ENCODE measurements around the gene INSRR. TPM values are rescaled to one million over a fixed set of nuclear protein-coding genes. Genes with fewer than 3 reads are reported as not detected.
A peak's percentile ranks its signal among the peaks of the same experiment; 100 is the strongest.

Gene INSRR
- polyA plus RNA-seq, 2 of the 4 experiments (the other 2 are of a cell fraction) = not detected

GRCh38 chr1:156860628-156861423, 1.9 kb upstream of the INSRR start, which contains the start of gene NTRK1:
Gene NTRK1, plus strand, starts transcription at chr1:156860865. Its CDS starts 70 bp downstream, at chr1:156860935.
- ChIA-PET CTCF (interaction anchor here (0.6 to 20.9 kb wide), 50 partner anchors 8 to 480 kb away, joined by 3 to 480 read pairs (median 8); partner anchors contain the start of genes HAPLN2, ISG20L2, LRRC71 and METTL25B), POLR2A (interaction anchor here (1.0 to 1.4 kb wide), 5 partner anchors 29 to 120 kb away, joined by 3 to 4 read pairs (median 4); partner anchors contain the start of genes MRPL24 and PRCC)
- ATAC-seq = peak; percentile 51 to 75
- H3K4me2 ChIP-seq = peak within 1 kb of the TSS; percentile 94
- H3K4me1 ChIP-seq = peaks cover 8% of the 10 kb centered on the region; the same call in 1 of the 3 replicates
- no peaks in the 10 kb centered on the region for H3K9me3 ChIP-seq
- WGBS (ENCODE audit: missing lambda C conversion rate) = 71% methylated on average over 18 of the region's 69 CpGs
- TF ChIP-seq HDAC2 (IDR thresholded peaks at IDR 0.05) (no peak), MAX (IDR thresholded peaks at IDR 0.05) (peak; percentile 63; the same call in 1 of the 2 replicates), CEBPB (IDR thresholded peaks at IDR 0.05) (no peak)
- peak within 1 kb of the TSS in 1 of 2 experiments; percentile 59; a peak in 3 of 6 replicates for H3K27ac ChIP-seq
- peak; percentile 21 to 58 for DNase-seq (ENCODE audit: low read depth in 1 of 2, low spot score in 1 of 2)
- H3K4me3 ChIP-seq = peak within 1 kb of the TSS; percentile 46
- no peak for FAIRE-seq

GRCh38 chr1:156860113-156860627, 1.3 kb upstream of the INSRR start:
- ATAC-seq = peak; percentile 73 to 87

More at GRCh38 chr1:156860113-156860627, 1.3 kb upstream of the INSRR start:
- 0 out of 2 replicates have a peak, but pooled peaks have one; percentile 34 for TF ChIP-seq E2F6 (IDR thresholded peaks at IDR 0.05; ENCODE audit: borderline replicate concordance, low read depth)
- no peak for TF ChIP-seq REST (IDR thresholded peaks at IDR 0.05)
- TF ChIP-seq SMC3 (IDR thresholded peaks at IDR 0.05) = peak; percentile 92
- no peak for TF ChIP-seq CBX2 (IDR thresholded peaks at IDR 0.05; ENCODE audit: borderline replicate concordance, low read depth)
- TF ChIP-seq, protein P1, sequence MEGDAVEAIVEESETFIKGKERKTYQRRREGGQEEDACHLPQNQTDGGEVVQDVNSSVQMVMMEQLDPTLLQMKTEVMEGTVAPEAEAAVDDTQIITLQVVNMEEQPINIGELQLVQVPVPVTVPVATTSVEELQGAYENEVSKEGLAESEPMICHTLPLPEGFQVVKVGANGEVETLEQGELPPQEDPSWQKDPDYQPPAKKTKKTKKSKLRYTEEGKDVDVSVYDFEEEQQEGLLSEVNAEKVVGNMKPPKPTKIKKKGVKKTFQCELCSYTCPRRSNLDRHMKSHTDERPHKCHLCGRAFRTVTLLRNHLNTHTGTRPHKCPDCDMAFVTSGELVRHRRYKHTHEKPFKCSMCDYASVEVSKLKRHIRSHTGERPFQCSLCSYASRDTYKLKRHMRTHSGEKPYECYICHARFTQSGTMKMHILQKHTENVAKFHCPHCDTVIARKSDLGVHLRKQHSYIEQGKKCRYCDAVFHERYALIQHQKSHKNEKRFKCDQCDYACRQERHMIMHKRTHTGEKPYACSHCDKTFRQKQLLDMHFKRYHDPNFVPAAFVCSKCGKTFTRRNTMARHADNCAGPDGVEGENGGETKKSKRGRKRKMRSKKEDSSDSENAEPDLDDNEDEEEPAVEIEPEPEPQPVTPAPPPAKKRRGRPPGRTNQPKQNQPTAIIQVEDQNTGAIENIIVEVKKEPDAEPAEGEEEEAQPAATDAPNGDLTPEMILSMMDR (IDR thresholded peaks at IDR 0.05) = peak; percentile 96
- TF ChIP-seq RAD21 (conservative IDR thresholded peaks at IDR 0.05 in 1 of 2, IDR thresholded peaks at IDR 0.05 in 1 of 2) = peak; percentile 79 to 92
- no peak for TF ChIP-seq GATA3 (IDR thresholded peaks at IDR 0.05; ENCODE audit: borderline replicate concordance)
- no peak for TF ChIP-seq JUN (IDR thresholded peaks at IDR 0.05)
- TF ChIP-seq CHD4 (IDR thresholded peaks at IDR 0.05; ENCODE audit: borderline replicate concordance) = no peak
- no peak for TF ChIP-seq FOSL2 (IDR thresholded peaks at IDR 0.05)
- no peak for TF ChIP-seq FOSL2 (CRISPR knock-in tag; IDR thresholded peaks at IDR 0.05)
- TF ChIP-seq HDAC2 (IDR thresholded peaks at IDR 0.05) = no peak
- TF ChIP-seq HOXB5 (CRISPR knock-in tag; IDR thresholded peaks at IDR 0.05) = no peak
- TF ChIP-seq TP53 (CRISPR knock-in tag; IDR thresholded peaks at IDR 0.05) = no peak
- peak overlapping the region; percentile 46 for H3K4me3 ChIP-seq
- CTCF ChIA-PET = interaction anchor here (0.6 to 20.9 kb wide), 65 partner anchors 7 to 479 kb away, joined by 3 to 480 read pairs (median 5); partner anchors contain the start of genes HAPLN2, ISG20L2, LRRC71 and METTL25B
- peak overlapping the region; percentile 94 for H3K4me2 ChIP-seq
- no peaks in the 10 kb centered on the region for H3K9me3 ChIP-seq
- H3K4me1 ChIP-seq = peaks cover 8% of the 10 kb centered on the region; the same call in 1 of the 3 replicates
- FAIRE-seq (no peak), DNase-seq (ENCODE audit: low read depth in 1 of 2, low spot score in 1 of 2) (peak; percentile 48 to 70)
- WGBS (ENCODE audit: missing lambda C conversion rate) = 3% methylated on average over 27 of the region's 35 CpGs
- H3K27ac ChIP-seq = peak overlapping the region in 1 of 2 experiments; percentile 59; a peak in 3 of 6 replicates
- POLR2A ChIA-PET = interaction anchor here (1.0 to 1.4 kb wide), 7 partner anchors 30 to 132 kb away, joined by 3 to 10 read pairs (median 4); partner anchors contain the start of genes ISG20L2, METTL25B, MRPL24 and PRCC

Measured in A549 (cell line).